ENCODE measurements around the gene POU2AF3.

The POU2AF3 gene

DNA sequence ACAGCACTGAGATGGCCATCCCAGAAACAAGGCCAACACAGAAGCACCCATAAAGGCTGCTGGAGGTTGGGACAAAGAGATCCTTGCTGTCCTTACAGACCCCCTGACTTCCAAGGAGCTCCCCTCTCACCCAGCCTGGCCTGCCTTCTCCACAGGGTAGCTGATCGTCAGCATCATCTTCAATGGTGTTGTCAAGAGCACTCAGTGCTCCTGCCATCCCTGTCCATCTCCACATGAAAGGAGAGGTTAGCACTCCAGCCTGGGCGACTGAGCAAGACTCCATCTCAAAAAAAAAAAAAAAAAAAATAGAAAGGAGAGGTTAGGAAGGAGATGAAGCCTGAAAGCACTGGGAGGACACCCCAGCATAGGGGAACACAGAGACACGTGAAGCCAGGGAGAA is 2.1 kb upstream of the POU2AF3 start:
- no peak overlapping the region for H3K4me3 ChIP-seq (ENCODE audit: low read depth, low read length, poor library complexity, severe bottlenecking)
- TF ChIP-seq, protein P1, sequence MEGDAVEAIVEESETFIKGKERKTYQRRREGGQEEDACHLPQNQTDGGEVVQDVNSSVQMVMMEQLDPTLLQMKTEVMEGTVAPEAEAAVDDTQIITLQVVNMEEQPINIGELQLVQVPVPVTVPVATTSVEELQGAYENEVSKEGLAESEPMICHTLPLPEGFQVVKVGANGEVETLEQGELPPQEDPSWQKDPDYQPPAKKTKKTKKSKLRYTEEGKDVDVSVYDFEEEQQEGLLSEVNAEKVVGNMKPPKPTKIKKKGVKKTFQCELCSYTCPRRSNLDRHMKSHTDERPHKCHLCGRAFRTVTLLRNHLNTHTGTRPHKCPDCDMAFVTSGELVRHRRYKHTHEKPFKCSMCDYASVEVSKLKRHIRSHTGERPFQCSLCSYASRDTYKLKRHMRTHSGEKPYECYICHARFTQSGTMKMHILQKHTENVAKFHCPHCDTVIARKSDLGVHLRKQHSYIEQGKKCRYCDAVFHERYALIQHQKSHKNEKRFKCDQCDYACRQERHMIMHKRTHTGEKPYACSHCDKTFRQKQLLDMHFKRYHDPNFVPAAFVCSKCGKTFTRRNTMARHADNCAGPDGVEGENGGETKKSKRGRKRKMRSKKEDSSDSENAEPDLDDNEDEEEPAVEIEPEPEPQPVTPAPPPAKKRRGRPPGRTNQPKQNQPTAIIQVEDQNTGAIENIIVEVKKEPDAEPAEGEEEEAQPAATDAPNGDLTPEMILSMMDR (IDR thresholded peaks at IDR 0.05; ENCODE audit: low read length): no peak
- no peak for TF ChIP-seq EZH2 (IDR thresholded peaks at IDR 0.05; ENCODE audit: borderline replicate concordance, low read length)
- no peaks in the 10 kb centered on the region for H3K9me2 ChIP-seq (ENCODE audit: low read depth, low read length)
- H3F3A ChIP-seq (ENCODE audit: insufficient read depth, low read length): no peaks in the 10 kb centered on the region
- no peak overlapping the region for H2AFZ ChIP-seq (ENCODE audit: low read length)
- no peaks in the 10 kb centered on the region for H4K20me1 ChIP-seq (ENCODE audit: insufficient read depth, low read length)
- H3K9ac ChIP-seq (ENCODE audit: low read length): no peak overlapping the region
- peaks cover 22% of the 10 kb centered on the region for H3K4me1 ChIP-seq (ENCODE audit: insufficient read depth, low read length, severe bottlenecking)
- no peak overlapping the region for H3K4me2 ChIP-seq (ENCODE audit: low read length)
- H3K79me2 ChIP-seq (ENCODE audit: insufficient read depth, low read length): no peaks in the 10 kb centered on the region
- H3K27ac ChIP-seq (ENCODE audit: low read depth, low read length, poor library complexity, severe bottlenecking): no peak overlapping the region
- 0 out of 2 replicates have a peak, but pooled peaks cover 5% of the 10 kb centered on the region for H3K27me3 ChIP-seq (ENCODE audit: insufficient read depth, low read length)
- no peaks in the 10 kb centered on the region for H3K9me3 ChIP-seq (ENCODE audit: low read length)
- H3K36me3 ChIP-seq (ENCODE audit: insufficient read depth, low read length): peaks cover 14% of the 10 kb centered on the region; the same call in 1 of the 2 replicates

DNA sequence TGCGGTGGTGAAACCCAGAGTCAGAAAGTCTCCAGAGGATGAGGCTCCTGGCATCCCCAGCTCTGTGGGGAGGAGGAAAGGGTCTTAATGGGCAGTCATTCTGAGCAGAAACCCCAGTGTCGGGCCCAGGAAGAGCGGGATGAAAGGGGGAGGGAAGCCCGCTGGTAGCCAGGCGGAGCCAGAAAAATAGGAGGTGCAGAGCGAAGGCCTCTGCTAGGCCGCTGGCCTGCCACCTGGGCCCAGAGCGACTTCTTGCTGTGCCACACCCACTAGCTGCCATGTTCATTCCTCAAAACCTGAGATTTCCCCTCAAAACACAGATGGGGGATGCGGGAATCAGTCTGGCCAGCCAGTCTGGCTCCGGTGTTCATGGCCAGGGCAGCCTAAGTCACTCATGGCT is 650 bp upstream of the POU2AF3 start:
- H3K4me2 ChIP-seq (ENCODE audit: low read length): peak overlapping the region; percentile 41; the same call in 1 of the 2 replicates
- no peak overlapping the region; the same call in 1 of the 2 replicates for H3K9ac ChIP-seq (ENCODE audit: low read length)
- H3K4me1 ChIP-seq (ENCODE audit: insufficient read depth, low read length, severe bottlenecking): peaks cover 22% of the 10 kb centered on the region
- H4K20me1 ChIP-seq (ENCODE audit: insufficient read depth, low read length): no peaks in the 10 kb centered on the region
- no peak for TF ChIP-seq EZH2 (IDR thresholded peaks at IDR 0.05; ENCODE audit: borderline replicate concordance, low read length)
- TF ChIP-seq, protein P1 (IDR thresholded peaks at IDR 0.05; ENCODE audit: low read length): no peak
- no peaks in the 10 kb centered on the region for H3K9me3 ChIP-seq (ENCODE audit: low read length)
- 0 out of 2 replicates have a peak, but pooled peaks cover 5% of the 10 kb centered on the region for H3K27me3 ChIP-seq (ENCODE audit: insufficient read depth, low read length)
- peaks cover 3% of the 10 kb centered on the region; the same call in 1 of the 2 replicates for H3F3A ChIP-seq (ENCODE audit: insufficient read depth, low read length)
- peak overlapping the region; percentile 76 for H3K27ac ChIP-seq (ENCODE audit: low read depth, low read length, poor library complexity, severe bottlenecking)
- no peaks in the 10 kb centered on the region for H3K79me2 ChIP-seq (ENCODE audit: insufficient read depth, low read length)
- no peaks in the 10 kb centered on the region for H3K9me2 ChIP-seq (ENCODE audit: low read depth, low read length)
- peak overlapping the region; percentile 63 for H3K4me3 ChIP-seq (ENCODE audit: low read depth, low read length, poor library complexity, severe bottlenecking)
- peaks cover 29% of the 10 kb centered on the region; the same call in 1 of the 2 replicates for H3K36me3 ChIP-seq (ENCODE audit: insufficient read depth, low read length)
- H2AFZ ChIP-seq (ENCODE audit: low read length): no peak overlapping the region

DNA sequence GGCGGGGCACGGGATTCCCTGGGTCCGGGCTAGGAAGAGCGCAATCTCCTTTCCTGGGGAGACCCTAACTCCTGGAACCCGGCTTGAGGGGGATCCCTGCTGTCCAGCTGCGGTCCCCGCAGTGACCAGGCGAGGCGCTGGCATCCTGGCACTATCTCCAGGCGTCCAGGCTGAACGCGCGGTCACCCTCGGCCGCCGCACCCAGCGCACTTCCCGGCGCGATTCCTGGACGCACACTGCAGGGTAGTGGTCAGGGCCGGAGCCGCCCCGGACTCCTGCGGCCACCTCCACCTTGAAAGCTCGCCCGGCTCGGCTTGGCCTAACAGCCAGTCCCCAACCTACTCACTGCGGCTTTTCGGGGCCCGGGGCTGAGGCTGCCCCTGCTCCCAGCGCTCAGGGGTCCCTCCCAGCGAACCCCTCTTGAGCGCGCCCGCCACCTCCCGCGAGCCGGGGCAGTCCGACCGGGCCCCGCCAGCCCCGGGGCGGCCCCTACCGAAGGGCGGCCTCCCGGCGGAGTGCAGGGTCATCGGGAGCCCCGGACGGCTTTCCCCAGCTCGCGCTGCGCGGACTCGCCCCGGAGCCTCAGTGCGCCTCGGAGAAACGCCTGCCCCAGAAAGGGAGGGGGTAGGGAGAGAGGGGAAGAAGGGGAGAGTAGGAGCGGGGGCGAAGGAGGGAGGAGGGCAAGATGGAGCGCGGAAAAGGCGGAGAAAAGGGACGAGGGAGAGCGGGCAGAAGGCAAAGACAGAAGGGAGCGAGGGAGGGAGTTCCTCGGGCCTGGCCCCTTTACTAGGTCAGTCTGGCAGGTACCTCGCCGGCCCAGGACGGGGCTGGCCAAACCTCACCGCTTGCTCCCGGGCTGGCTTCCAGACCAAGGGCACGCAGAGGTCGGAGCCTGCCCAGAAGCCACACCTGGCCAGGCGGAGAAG is 1.0 kb downstream of the POU2AF3 start:
- no peak overlapping the region for H2AFZ ChIP-seq (ENCODE audit: low read length)
- 0 out of 2 replicates have a peak, but pooled peaks cover 5% of the 10 kb centered on the region for H3K27me3 ChIP-seq (ENCODE audit: insufficient read depth, low read length)
- no peaks in the 10 kb centered on the region for H3K79me2 ChIP-seq (ENCODE audit: insufficient read depth, low read length)
- peak overlapping the region; percentile 61 for H3K4me2 ChIP-seq (ENCODE audit: low read length)
- H3K36me3 ChIP-seq (ENCODE audit: insufficient read depth, low read length): peaks cover 35% of the 10 kb centered on the region; the same call in 1 of the 2 replicates
- H3K4me1 ChIP-seq (ENCODE audit: insufficient read depth, low read length, severe bottlenecking): peaks cover 29% of the 10 kb centered on the region
- no peaks in the 10 kb centered on the region for H3K9me2 ChIP-seq (ENCODE audit: low read depth, low read length)
- H3K9me3 ChIP-seq (ENCODE audit: low read length): no peaks in the 10 kb centered on the region
- H3K27ac ChIP-seq (ENCODE audit: low read depth, low read length, poor library complexity, severe bottlenecking): peak overlapping the region; percentile 57
- TF ChIP-seq EZH2 (IDR thresholded peaks at IDR 0.05; ENCODE audit: borderline replicate concordance, low read length): no peak
- TF ChIP-seq, protein P1 (IDR thresholded peaks at IDR 0.05; ENCODE audit: low read length): peak; percentile 43
- peak overlapping the region; percentile 58; the same call in 1 of the 2 replicates for H3K9ac ChIP-seq (ENCODE audit: low read length)
- peaks cover 3% of the 10 kb centered on the region; the same call in 1 of the 2 replicates for H3F3A ChIP-seq (ENCODE audit: insufficient read depth, low read length)
- no peaks in the 10 kb centered on the region for H4K20me1 ChIP-seq (ENCODE audit: insufficient read depth, low read length)
- peak overlapping the region; percentile 63 for H3K4me3 ChIP-seq (ENCODE audit: low read depth, low read length, poor library complexity, severe bottlenecking)

Data from OCI-LY1 (cell line).